Brain pericyte (primary cell): ENCODE data around the gene TNFRSF25.
"Not testable (repeated sequence)": the region's sequence is repeated elsewhere in the genome, so short reads cannot be mapped to it uniquely, and the experiment has no call there.

Experiments
- DNase-seq: peaks from one replicate; pipeline ENCODE4 v3.0.0-alpha.2; 2012; ENCODE audit warnings: low read depth, low spot score

TNFRSF25 gene

GRCh38 chr1:6502000-6502891 is 36.3 kb upstream of the TNFRSF25 start:
- DNase-seq: no peak

- no peak for DNase-seq
Measured at GRCh38 chr1:6501279-6501813, 35.4 kb upstream of the TNFRSF25 start.

- DNase-seq: no peak
Measured at GRCh38 chr1:6500544-6501278, 34.7 kb upstream of the TNFRSF25 start.

- no peak for DNase-seq
Measured at GRCh38 chr1:6499296-6499695, 33.3 kb upstream of the TNFRSF25 start.

GRCh38 chr1:6498576-6499111 is 32.7 kb upstream of the TNFRSF25 start:
- no peak for DNase-seq

- no peak for DNase-seq
Measured at GRCh38 chr1:6497867-6498575, 32.0 kb upstream of the TNFRSF25 start.

GRCh38 chr1:6497215-6497866 is 31.4 kb upstream of the TNFRSF25 start:
- DNase-seq: no peak

- no peak for DNase-seq
Measured at GRCh38 chr1:6496890-6497214, 30.9 kb upstream of the TNFRSF25 start.

- no peak for DNase-seq
Measured at GRCh38 chr1:6496365-6496721, 30.4 kb upstream of the TNFRSF25 start.

- no peak for DNase-seq
Measured at GRCh38 chr1:6495540-6496364, 29.8 kb upstream of the TNFRSF25 start.

- DNase-seq: no peak
Measured at GRCh38 chr1:6495041-6495441, 29.1 kb upstream of the TNFRSF25 start.

GRCh38 chr1:6494627-6495026 is 28.7 kb upstream of the TNFRSF25 start:
- no peak for DNase-seq

GRCh38 chr1:6493834-6494223 is 27.9 kb upstream of the TNFRSF25 start:
- not testable (repeated sequence) for DNase-seq

GRCh38 chr1:6491966-6492365 is 26.0 kb upstream of the TNFRSF25 start:
- DNase-seq: no peak

- DNase-seq: no peak
Measured at GRCh38 chr1:6491480-6491962, 25.5 kb upstream of the TNFRSF25 start, which contains the start of gene PLEKHG5. PLEKHG5 (minus strand) TSS chr1:6491667; CDS start chr1:6477571, 14,096 bp downstream.

- DNase-seq: no peak
Measured at GRCh38 chr1:6491081-6491449, 25.1 kb upstream of the TNFRSF25 start.

GRCh38 chr1:6490181-6491080 is 24.5 kb upstream of the TNFRSF25 start:
- no peak for DNase-seq

- no peak for DNase-seq
Measured at GRCh38 chr1:6489799-6490180, 23.8 kb upstream of the TNFRSF25 start.

- DNase-seq: no peak
Measured at GRCh38 chr1:6489383-6489765, 23.4 kb upstream of the TNFRSF25 start.
